ENCODE measurements around the gene SCN5A.
"Not testable (repeated sequence)": the region's sequence is repeated elsewhere in the genome, so short reads cannot be mapped to it uniquely, and the experiment has no call there.

- not testable (repeated sequence) for TF ChIP-seq EZH2 (IDR thresholded peaks at IDR 0.05; ENCODE audit: borderline replicate concordance, low read length); CTCF (conservative IDR thresholded peaks at IDR 0.05 in 1 of 2, IDR thresholded peaks at IDR 0.05 in 1 of 2; ENCODE audit: extremely low read depth in 1 of 2, insufficient read depth in 1 of 2, low read depth in 1 of 2, low read length in 2 of 2)
These were observed 82.7 kb downstream of the SCN5A start for GRCh38 chr3:38566794-38567193.

Data from mammary epithelial cell (primary cell).